Measurements from ENCODE around the gene PEPD.
"Not testable (repeated sequence)": the region's sequence is repeated elsewhere in the genome, so short reads cannot be mapped to it uniquely, and the experiment has no call there.

PEPD gene

DNA sequence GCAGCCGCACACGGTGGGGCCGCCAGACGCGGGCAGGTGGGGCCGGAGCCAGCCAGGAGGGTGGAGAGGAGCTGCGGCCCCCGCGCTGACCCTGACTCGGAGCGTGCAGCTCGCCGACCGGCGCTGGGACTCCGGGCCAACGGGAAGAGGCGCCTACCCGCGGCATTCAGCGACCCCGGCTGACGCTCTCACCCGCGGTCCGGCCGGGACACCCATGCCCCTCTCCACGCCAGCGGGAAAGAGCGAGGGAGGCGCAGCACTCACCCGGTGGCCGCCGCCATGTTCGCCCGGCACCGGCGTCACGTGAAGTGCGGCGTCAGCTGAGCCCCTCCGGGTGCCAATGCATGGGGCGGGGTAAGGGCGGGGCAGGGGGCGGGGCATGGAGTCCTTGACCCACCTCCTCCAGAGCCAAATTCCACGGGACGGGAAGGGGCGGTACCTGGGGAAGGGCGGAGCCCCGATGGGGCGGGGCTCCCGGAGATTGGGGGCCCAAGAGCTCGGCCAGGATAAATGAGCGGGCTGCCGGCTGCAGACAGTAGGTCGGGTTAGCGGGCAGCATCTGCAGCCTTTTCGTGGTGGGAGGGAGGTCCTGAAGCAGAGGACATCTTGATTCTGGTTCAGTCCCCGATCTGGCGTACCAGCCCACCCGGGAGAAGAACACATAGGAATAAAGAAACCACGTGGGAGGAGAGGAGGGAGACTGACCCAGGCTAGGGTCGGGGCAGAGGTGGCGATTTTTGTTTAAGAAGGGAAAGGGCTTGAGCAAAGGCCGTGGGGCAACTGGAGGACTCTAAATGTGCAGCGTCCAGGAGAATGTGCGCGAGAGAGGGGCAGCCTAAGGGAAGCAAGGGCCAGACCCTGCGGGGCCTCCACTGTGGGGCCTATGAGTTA is at the start of gene PEPD:
TSS of gene PEPD (minus strand) at position 312 of the 891 bp plus-strand sequence. CDS start at position 281, 31 bp downstream.
- DNase-seq, result peak; percentile 96

DNA sequence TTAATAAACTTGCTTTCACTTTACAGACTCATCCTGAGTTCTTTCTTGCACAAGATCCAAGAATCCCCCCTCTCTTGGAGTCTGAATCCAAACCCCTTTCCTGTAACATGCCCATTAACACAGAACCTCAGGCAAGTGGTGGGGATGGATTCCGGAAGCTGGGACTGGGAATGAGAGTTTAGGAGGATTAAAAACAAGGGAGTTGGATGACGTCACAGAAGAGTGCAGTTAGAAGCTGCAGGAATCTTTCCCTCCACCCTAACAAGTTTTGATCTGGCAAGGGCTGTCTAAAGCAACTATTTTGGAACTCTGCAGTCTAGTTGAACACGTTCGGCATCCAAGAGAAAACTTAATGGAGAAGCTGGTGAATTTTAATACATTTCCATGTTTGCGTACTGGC is 48.2 kb upstream of the PEPD start:
- DNase-seq, result no peak

- no peak for DNase-seq
Observed at GRCh38 chr19:33568706-33569105, 47.1 kb upstream of the PEPD start.

GRCh38 chr19:33564836-33565338 is 43.3 kb upstream of the PEPD start:
- DNase-seq, result no peak

DNA sequence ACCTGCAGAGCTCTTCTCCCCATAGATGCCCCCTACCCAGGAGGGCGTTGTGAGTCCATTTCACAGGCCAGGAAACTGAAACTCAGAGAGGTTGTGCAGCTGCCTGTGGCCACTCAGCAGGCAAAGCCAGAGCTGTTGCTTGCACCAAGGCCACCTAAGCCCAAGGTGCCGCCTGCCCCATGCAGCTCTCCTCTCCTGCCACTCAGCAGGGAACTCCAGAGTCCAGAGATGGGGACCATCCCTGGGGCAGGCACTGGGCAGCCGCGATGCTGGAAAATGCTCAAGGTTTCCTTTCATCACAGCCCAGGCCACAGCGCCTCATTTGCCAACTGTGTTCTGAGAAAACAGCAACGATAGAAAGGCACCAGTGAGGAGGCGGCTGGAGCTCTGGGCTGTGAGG is 41.0 kb upstream of the PEPD start:
- DNase-seq, result no peak

GRCh38 chr19:33561666-33562065 is 40.1 kb upstream of the PEPD start:
- not testable (repeated sequence) for DNase-seq

- DNase-seq, result no peak
Observed at GRCh38 chr19:33561261-33561660, 39.7 kb upstream of the PEPD start.

GRCh38 chr19:33559996-33560395 is 38.4 kb upstream of the PEPD start:
- DNase-seq, result no peak

DNA sequence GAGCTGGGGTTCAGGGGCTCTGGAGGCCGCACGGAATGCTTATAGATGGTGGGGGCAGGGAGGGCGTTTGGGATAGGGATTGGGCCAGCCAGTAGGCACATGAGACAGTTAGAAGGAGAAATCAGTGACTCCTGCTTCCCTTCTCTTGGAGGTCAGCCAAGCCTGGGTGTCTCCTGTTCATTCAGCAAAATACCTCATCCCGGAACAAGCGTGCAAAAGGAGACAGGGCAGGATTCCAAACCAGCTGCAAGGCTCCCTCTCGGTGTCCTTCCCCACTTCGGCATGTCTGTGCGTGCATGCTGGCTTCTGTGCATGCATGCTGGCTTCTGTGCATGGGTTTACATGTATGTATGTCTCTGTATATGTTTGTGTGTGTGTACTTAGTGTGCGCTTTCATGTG is 37.3 kb upstream of the PEPD start:
- peak; percentile 63 for DNase-seq

DNA sequence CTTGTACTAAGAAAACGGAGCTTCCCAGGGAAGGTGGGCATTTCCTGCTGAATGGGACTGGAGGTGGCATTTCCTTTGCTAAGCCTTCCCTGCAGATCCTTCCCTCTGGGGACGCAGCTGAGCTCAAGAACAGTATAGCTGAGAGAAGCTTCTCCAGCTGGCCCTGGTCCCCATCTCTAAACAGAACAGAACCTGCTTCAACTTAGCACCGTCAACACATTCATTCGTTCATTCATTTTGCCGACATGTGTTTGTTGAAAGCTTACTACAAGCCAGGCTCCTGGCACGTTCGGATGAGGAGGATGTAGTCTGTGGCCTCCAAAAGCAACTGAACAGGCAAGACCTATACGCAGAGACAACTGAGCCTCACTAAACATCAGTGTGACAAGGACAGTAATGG is 36.6 kb upstream of the PEPD start:
- DNase-seq, result no peak

- no peak for DNase-seq
Observed at GRCh38 chr19:33557720-33558119, 36.1 kb upstream of the PEPD start.

GRCh38 chr19:33557196-33557595 is 35.6 kb upstream of the PEPD start:
- DNase-seq, result no peak

DNA sequence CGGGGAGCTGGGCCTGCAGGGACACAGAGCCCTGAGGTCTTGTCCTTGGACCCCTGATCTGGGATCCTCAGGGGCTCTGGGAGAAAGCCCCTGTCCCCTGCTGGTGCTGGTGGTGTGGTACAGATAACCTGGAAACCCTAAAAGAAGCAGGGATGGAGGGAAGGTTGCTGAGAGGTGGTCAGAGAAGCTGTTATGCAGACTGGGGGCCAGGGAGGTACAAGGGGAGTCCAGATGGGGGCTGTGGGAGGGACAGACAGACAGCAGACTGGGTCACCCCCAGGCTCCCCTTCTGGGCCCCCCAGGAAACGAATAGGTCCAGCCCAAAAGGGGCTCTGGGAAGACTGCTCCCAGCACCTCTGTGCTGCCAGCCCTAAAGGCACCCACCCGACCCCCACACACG is 34.7 kb upstream of the PEPD start:
- no peak for DNase-seq

DNA sequence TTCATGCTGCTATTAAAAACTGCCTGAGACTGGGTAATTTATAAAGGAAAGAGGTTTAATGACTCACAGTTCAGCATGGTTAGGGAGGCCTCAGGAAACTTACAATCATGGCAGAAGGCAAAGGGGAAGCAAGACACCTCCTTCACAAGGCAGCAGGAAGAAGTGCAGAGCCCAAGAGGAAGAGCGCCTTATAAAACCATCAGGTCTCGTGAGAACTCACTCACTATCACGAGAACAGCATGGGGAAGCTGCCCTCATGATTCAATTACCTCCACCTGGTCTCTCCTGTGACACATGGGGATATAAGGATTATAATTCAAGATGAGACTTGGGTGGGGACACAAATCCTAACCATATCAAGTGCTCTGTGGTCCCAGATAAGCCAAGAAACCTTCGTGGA is 34.1 kb upstream of the PEPD start:
- not testable (repeated sequence) for DNase-seq

- DNase-seq, result no peak
Observed at GRCh38 chr19:33554821-33555220, 33.2 kb upstream of the PEPD start.

DNA sequence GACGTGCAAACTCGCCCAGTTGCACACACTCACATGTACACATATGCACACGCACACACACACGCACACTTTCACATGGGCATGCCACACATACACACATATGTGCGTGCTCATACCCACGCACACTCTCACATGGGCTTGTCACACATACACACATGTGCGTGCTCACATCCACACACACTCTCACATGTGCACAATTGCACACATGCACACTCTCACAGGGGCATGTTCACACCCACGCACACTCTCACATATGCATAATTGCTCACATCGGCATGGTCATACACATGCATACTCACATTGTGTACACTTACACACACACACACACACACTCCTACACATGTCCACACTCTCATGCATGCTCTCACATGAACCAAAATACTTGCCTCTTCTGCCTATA is 32.8 kb upstream of the PEPD start:
- DNase-seq, result no peak

DNA sequence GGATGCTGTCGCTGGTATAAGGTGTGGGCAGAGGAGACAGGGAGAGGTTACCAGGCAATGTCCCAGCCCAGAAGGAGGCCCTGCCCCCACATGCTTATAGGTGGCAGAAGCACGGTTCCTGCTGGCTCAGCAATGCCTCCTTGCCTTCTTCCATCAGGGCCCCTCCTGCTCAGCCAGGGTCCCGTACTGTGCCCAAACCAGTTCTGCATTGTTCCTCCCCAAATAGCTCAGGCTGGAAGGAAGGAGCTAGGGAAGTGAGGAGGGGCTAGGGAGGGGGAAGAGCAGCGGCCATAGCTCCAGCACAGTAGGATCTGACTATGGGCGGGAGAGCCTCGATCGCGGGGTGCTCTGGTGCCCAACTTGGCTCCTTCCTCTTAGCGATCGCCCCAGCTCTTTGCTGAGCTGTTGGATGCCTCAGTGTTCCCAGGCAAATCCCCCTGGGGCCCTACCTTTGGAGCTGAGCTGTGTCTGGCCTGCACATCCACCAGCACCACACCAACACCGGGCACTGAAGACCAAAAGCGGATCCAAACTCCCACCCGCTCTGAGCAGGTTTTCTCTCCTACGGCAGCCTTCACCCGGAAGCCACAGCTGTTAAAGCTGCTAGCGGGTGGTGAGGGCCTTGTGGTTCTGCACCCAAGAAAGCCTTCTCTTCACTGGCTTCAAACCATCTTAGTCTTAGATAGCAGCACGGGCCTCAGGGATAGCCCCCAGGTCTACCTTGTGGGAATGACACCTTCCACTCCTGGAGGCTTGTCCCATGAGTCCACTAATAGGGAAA is 32.1 kb upstream of the PEPD start:
- no peak for DNase-seq

- no peak for DNase-seq
Observed at GRCh38 chr19:33552928-33553279, 31.3 kb upstream of the PEPD start.

DNA sequence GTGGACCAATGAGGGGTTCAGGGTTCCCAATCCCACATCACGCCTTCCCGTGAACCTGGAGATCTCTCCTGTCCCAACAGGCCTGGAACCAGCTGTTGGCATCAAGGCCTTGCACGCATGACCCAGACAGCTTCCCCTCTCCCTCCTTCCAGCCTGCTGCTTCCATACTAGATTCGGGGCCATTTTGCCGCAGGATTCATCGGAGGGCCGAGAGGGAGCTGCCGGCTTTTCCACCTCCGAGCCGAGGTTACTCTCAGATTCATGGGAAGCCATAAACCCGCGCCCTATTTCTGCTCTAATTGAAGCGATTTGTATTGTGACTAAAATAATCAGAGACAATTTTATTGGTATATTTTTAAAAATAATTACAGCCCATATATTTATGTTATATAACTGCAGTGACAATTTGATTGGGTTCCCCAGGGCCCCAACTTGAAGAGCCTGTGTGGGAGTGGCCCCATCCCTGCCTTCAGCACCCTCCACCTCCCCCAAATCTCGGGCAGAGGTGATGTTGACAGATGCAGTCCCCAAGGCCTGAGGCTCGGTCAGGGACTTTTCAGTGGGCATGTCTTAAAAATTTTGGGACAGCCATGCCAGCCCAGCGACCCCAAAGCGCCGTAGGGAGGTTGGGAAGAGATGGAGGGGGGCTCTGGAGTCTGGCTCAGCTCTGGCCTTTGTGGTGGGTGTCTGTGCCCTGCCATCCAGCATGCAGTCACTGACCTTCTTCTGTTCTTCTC is 30.8 kb upstream of the PEPD start:
- DNase-seq, result no peak

DNA sequence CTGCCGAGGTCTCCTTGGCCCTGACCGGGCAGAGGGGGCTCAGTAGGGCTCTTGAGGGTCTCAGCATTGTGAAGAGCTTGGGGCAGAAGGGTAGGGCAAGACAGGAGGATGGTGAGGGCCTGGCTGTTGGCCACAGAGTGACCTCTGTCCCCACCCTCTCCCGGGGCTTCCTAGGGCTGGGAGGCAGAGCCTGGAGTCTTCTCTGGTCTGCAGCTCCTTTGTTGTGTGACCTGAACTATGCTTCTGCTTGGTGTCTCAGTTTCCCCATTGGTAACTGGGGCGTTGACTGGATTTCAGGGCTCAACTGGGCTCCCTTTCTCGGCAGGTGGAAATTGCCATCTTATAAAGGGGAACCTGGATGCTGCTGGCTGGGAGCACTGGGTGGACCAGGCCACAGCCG is 30.1 kb upstream of the PEPD start:
- DNase-seq, result no peak

- no peak for DNase-seq
Observed at GRCh38 chr19:33550768-33551167, 29.2 kb upstream of the PEPD start.

DNA sequence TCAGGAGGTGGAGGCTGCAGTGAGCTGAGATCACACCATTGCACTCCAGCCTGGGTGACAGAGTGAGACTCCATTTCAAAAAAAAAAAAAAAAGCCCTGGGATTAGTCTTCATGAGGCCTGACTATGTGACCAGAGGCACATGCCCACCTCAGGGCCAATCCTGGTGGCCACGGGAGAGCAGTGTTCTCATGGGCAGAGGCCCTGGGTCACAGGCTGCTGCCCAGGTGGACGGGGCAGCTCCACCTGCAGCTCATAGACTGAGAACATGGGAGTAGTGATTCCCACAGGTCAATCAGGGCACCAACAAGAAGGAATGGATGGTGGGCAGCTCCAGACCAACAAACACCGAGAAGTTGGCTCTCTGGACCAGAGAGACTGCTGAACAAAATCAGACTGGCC is 26.1 kb upstream of the PEPD start:
- DNase-seq, result no peak

DNA sequence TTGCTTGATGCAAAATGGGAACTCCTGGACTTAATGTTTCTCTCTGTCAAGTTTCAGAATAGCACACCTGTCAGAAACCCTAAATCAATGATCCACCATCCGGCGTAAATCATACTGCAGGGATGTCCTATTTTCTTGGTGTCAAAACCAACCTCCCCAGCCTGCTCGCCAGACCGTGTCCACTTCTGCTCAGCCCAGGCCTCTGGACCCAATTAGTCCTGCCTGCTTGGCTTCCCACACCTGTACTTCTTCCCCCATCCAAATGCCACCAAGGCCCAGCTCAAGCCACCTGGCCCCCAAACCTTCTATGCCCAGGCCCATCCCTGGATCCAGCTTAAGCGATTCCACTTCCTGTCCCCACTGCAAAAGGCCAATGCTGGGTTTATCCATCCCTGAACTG is 25.1 kb upstream of the PEPD start:
- no peak for DNase-seq
